GM18520 (cell line): ENCODE measurements around the gene CALM3.

Experiments
- ATAC-seq: cut with Tn5 transposase; IDR thresholded peaks from one replicate; pipeline ENCODE4 v1.9.1; 2021; ENCODE audit not compliant: unreplicated experiment

The CALM3 gene

DNA sequence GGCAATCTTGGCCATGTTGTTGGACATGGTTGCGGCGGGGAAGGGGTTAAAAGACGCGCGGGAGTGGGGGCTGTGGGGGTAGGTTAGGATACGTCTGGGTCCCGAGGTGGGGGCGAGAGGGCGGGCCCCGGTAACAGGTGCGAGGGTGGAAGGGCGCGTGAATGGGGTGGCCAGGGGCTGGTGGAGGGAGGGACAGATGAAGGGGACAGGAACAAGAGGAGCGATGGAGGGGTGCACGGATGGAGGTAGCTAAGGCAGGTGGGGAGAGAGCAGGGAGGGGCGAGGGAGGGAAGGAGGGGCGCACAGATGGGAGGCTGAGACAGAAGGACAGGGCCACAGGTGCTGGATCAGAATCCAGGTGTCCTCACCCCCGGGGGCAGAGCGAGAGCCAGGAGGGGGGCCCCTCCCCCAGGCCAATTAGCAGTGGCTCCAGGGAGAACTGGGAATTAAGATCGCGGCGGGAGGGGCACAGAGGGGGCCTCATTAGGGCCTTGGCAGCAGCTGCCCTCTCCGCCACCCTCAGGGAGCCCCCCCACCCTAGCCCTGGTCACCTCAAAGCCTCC is 33.6 kb downstream of the CALM3 start:
- ATAC-seq, result no peak

DNA sequence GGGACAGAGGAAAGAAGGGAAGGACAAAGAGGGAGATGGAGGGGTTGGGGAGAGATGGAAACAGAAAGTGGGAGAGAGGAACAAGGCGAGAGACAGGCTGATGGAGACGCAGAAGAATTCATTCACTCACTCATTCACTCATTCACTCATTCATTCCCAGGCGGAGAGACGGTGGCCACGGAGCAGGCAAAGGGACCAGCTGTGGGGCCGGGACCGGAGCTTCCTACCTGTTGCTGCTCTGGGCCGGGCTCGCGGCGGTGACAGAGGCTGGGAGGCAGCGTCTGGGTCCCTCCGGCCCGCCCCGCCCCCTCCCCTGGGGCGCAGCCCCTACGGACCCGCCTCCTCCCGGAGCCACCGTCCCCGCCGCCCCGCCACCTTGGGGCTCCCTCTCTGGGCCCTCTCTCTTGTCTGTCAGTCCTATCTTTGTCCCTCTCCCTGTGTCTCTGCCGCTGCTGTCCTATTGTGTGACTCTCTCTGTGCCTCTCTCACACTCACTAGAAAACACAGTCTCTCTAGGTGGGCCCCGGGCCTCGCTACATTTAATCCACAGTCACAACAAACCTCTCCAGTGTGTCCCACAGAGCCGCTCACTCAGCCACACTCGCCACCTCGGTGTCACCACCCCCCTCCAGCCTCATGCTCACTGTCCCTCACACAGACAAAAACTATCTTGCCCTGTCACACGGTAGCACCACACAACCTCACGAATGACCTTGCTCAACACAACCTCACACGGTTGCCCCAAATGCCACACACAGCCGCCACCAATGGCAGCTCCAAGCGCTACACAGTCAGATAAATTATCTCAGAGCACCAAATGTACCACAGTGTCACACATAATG is 35.0 kb downstream of the CALM3 start, which contains the start of gene GNG8:
GNG8 (minus strand) TSS at position 283 of the 842 bp plus-strand sequence. CDS start 1,520 bp downstream, outside the sequence.
- ATAC-seq, result no peak

DNA sequence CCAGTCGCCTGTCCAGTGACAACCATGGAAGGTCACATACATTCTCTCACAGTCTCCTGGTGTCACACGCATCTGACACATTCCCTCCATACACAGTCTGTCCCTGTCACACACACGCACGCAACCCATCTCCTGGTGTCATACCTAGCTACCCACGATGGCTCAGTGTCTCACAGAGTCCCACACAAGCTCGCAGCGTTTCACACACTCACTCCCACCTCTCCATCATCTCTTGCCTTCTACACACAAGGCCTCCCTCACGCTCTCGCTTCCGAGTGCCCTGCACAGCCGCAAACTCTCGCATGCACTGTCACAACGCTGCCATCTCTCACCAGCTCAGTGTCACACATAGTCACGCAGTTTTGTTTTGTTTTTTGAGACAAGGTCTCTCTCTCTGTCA is 36.1 kb downstream of the CALM3 start:
- ATAC-seq, result no peak

DNA sequence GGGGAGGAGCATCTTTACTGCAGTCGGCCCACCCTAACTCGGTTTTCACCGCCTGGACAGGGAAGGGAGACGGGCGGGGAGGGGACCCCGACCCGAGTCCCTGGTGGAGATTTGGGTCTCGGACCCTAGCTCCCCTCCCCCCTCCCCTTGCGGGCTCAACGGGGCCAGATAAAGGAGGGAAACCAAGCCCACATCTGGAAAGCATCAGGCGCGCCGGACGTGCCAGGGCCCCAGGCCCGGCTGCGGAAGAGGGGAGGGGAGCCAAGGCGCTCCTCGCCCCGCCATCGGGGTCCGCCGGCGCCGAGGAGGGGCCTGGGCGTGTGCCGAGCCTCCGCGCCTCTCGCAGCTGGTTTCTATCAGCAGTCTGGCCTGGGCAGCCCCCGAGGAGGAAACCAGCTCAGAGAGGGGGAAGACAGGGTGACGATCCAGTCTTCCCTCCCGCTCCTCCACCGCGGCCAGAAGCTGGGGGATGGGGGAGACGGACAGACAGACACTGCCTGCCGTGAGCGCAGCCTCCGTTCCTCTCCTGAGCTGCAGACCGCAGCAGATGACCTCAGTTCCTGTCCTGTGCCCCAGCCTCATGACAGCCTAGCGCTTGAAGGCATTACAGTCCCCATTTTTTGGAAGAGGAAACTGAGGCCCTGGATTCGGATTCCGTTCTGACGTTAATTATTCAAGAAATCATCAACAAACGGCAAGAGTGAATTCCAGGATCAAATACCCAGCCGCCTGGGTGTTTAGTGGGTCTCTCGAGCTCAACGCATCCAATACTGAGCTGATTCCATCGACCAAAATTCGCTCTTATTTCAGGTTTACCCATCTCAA is 38.4 kb downstream of the CALM3 start:
- ATAC-seq, result no peak

DNA sequence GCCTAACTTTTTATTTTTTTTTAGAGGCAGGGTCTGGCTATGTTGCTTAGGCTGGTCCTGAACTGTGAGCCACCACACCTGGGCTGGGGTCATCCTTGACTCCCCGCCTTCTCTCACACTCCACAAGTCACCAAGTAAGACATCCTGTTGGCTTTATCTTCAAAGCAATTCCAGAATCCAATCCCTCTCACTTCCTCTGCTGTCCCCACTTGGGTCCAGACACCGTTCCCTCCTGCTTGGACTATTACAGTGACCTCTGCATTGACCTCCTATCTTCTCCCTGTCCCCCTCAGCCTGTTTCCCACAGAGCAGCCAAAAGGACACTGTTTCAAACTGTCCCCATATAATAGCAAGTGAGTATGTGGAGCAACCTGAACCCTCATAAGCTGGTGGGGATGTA is 39.5 kb downstream of the CALM3 start:
- no peak for ATAC-seq

DNA sequence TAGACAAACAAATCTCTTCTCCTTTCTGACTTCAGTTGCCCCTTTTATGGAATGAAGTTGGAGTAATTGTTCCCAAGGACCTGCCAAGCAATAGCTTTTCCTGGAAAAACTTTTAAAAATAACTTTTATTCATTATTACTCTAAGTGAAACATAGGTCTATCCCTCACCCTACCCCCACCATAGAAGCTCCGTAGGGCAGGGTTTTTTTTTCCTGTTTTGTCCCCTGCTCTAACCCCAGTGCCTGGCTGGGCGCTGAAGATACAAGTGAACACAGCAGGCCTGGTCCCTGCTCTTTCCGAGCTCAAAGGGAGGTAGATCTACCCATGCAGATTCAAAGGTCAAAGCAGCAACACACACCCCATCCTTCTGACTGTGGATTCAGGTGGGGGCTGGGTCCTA is 43.6 kb downstream of the CALM3 start:
- ATAC-seq, result no peak

DNA sequence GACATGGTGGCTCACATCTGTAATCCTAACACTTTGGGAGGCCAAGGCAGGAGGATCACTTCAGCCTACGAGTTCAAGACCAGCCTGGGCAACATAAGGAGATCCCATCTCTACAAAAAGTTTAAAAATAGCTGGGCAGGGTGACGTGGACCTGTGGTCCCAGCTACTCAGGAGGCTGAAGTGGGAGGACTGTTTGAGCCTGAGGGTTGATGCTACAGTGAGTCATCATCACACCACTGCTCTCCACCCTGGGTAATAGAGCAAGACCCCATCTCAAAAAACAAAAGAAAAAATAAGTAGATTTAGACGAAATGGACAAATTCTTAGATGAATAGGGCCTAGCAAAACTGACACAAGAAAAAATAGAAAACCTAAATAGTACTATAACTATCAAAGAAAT is 45.3 kb downstream of the CALM3 start:
- ATAC-seq, result no peak

DNA sequence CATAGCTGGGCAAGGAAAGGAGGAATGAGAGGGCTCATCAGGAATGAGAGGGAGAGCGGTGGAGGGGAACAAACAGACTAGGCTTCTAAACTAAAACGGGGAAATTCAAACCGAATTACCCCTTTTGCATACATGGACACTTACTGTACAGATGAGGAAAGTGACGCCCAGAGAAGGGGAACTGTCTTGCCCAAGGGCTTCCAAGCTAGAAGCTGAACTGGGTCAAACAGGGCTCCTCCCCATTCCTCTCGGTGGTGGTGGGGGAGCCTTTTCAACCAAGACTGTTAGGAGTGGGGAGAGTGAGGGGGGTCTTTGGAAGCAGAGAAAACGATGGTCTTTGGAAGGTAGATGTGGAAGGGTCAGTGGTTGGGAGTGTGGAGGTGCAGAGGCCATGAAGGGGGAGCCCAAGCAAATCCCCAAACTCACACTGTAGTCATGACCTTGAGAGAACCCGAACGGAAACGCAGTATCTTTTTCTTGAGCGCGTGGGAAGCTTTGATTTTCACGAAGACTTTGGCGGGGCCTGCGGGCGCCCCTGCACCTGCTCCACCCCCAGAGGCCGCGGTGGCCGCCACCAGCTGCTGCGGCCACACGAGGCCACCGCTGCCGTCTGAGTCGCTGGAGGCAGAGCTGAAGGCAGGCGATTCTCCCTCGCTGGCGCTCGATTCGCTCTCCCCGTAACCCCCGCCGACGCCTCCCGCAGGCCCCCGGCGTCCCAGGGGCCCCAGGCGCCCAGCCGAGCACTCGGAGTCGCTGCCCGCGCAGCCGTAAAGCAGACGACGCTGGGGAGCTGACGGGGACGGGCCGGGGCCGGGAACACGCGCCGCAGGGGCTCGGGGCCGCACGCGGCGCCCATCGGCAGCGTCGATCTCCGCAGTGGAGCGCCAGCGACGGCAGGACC is 47.2 kb downstream of the CALM3 start:
- ATAC-seq, result no peak

DNA sequence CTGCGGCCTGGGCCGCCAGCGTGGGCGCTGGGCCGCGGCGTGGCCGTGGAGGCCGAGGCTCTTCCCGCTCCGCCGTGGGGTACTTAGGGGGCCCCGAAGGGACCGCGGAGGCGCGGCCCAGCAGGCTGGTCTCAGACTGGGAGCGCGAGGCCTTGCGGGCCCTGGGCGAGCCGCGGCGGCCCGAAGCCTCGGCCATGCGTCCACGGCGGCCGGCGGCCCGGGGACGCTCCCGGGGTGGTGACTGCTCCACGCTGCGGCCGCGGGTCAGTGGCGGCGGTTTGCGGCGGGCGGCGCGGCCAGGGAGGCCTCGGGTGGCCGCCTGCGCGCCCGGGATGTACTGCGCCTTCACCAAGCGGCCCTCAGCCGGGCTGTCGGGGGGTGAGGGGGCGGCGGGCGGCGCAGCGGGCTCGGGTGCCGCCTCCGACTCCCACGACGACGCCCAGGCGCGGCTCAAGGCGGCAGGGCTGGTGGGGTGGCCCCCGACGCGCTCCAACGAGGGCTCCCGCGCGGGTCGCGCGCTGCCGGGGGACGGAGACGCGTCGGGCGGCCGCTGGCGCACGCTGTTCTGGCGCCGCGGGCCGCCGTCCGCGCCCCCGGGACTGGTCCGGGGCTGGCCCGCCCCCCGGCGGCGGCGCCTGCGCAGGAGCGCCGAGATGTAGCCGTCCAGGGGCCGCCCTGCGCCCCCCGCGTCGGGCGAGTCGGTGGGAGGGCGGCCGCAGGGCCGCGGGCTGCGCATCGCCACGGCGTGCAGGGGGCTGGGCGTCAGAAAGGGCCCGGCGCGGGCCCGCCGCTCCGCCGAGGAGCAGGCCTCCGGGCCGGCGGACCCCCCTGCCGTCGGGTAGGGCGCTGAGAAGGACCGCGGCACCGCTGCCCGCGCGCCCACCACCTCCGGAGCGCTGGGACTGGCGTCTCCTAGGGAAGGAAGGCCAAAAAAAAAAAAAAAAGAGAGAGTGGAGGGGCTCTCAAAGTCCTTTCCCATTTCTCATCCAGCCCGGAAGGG is 48.1 kb downstream of the CALM3 start:
- ATAC-seq, result no peak

DNA sequence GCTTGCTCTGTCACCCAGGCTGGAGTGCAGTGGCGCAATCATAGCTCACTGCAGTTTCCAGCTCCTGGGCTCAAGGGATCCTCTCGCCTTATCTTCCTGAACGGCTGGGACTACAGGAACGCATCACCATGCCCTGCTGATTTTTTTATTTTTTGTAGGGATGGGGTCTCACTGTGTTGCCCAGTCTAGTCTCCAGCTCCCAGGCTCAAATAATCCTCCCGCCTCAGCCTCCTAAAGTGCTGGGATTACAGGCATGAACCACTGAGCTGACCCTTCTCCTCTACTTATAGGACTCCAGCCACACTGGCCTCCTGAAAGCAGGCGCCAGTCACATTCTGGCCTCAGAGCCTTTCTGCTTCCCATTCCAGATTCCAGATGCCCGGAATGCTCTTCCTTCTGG is 49.3 kb downstream of the CALM3 start:
- ATAC-seq, result no peak

DNA sequence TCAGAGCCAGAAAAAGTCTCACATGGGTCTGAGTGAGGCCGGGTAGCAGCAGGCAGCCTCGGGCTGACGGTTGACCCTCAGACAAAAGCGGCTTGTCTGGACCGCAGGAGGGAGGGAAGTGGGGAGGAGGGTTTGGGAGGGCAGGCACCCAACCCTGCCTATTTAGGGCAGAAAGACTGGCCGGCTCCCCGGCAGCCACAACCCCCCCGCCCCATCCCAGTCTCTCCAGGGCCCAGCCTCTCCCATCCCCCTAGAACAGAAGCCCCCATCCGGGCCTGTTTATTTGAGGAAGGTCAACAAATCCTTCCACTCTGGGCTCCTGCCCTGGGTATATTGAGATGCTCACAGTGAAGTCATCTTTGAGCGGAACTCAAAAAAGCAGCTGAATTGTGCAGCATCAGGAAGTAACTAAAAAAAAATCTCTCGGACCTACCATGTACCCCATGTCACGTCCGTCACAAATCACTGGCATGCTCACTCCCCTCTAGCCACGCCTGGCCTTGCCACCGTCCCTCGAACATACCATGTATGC is 53.6 kb downstream of the CALM3 start:
- ATAC-seq, result no peak

DNA sequence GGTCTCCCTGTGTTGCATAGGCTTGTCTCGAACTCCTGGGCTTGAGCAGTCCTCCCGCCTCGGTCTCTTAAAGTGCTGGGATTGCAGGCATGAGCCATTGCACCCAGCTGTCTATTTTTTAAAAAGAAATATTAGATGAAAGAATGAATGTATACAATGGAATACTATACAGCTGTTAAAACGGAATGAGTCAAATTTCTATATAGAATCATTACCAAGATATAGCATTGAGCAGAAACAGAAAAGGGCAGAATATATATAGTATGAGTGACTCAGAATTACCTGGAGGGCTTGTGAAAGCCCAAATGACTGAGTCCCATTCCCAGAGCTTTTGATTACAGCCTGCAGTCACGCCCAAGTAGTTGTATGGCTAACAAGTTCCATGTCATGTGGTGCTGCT is 55.4 kb downstream of the CALM3 start:
- ATAC-seq, result no peak

DNA sequence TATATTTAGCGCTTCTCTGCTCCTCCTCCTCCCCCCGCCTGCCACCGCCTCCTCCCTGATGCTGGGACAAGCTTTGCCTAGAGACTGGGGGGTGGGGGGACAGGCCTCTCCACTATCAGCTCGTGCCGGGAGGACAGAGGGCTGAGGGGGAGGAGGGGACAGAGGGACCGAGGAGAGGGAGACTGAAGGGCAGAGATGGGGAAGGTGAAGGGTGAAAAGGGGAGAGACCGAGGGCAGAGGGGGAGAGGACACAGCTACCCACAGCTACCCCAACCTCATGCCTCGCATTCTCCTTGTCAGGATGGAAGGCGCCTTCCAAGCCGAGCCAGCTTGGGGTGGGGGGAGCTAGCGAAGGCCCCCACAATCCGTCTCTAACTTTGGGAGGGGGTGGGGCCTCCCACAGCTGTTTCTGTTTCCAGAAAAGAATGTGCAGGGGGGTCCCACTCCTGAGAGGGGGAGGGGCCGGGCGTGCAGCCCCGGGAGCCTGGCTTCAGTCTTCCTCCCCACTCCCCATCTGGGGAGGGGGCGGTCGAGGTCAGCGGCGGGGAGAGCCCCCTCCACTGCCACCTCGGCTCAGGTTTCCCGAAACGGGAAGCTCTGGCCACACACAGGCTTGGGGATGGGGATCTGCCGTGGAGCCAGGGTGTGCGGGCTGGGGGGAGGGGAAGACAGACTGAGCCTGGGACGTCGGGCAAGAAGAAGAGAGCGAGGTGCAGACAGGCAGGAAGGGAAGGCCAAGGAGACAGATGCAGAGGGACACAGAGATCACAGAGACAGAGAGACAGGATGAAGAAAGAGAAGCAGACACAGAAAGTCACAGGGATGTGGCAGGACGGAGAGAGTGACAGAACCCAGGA is 58.2 kb downstream of the CALM3 start:
- no peak for ATAC-seq

DNA sequence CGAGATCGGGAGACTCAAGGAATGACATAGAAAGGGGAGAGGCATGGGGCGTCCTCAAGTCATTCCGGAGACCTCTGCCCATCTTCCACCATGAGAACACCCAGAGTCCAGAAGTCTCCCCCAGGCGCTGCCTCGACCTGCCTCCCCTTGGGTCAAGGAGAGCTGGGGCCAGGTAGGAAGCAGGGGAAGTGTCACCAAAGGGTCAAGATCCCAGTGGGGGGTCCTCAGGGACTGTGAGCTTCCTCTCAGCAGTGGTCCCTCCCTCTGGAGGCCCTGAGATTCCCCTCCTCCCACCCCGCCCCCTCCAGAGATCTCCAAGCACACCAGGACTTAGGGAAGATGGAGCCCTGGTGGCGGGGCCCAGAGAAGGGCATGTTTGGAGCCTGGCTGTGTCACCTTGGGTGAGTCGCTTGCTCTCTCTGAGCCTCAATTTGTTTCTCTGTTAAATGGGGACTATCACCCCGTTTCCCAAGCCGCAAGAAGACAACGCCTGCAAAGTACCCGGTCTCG is 58.9 kb downstream of the CALM3 start:
- no peak for ATAC-seq
